MCF 10A (cell line): ENCODE data around the gene TNF. TPM values are rescaled to one million over a fixed set of nuclear protein-coding genes. Genes with fewer than 3 reads are reported as not detected.

Experiments
- BruUV-seq: library from RNA; stranded (reverse); fragments of 400-500 nt; replicated peaks from 2 replicates; lab custom pipeline; 2021; lab: Mats Ljungman, UMichigan
- CTCF ChIA-PET: fragments of 300-600 bp; sonication (Branson Sonifier 250); formaldehyde crosslinking; extraction: SDS; loops from one replicate; lab custom pipeline; 2021; ENCODE audit warnings: antibody characterized with exemption, inconsistent platforms; lab: Yijun Ruan, JAX
- POLR2A ChIA-PET: fragments of 300-600, 350-650 bp; sonication (Branson Sonifier 250); formaldehyde crosslinking; extraction: SDS; loops from one replicate; lab custom pipeline; 2020; ENCODE audit warnings: antibody characterized with exemption, inconsistent platforms; lab: Yijun Ruan, JAX
- DNase-seq: peaks from one replicate; pipeline ENCODE4 v3.0.0-alpha.2; 2018; ENCODE audit not compliant: unreplicated experiment
- H3K27ac Mint-ChIP-seq: one replicate; pipeline ENCODE4 v1.8.0; 2022; ENCODE audit warnings: mild to moderate bottlenecking, low read depth, mixed read lengths; ENCODE audit not compliant: unreplicated experiment
- H3K27me3 Mint-ChIP-seq: one replicate; pipeline ENCODE4 v1.8.0; 2022; ENCODE audit warnings: mixed read lengths; ENCODE audit not compliant: insufficient read depth, unreplicated experiment
- H3K36me3 Mint-ChIP-seq: one replicate; pipeline ENCODE4 v1.8.0; 2022; ENCODE audit warnings: mild to moderate bottlenecking, moderate library complexity, mixed read lengths; ENCODE audit not compliant: insufficient read depth, unreplicated experiment
- H3K4me1 Mint-ChIP-seq: one replicate; pipeline ENCODE4 v1.8.0; 2022; ENCODE audit warnings: mixed read lengths; ENCODE audit not compliant: insufficient read depth, unreplicated experiment
- H3K4me3 Mint-ChIP-seq: one replicate; pipeline ENCODE4 v1.8.0; 2022; ENCODE audit warnings: mild to moderate bottlenecking, moderate library complexity, mixed read lengths; ENCODE audit not compliant: unreplicated experiment
- H3K9me3 Mint-ChIP-seq: one replicate; pipeline ENCODE4 v1.8.0; 2022; ENCODE audit warnings: mixed read lengths; ENCODE audit not compliant: unreplicated experiment
- intact Hi-C: fragments of 100-400 bp; cut with micrococcal nuclease; formaldehyde crosslinking; loops from 2 replicates; pipeline ENCODE4 v1.14.1; 2022
- total RNA-seq: library from RNA; stranded (reverse); gene quantifications from 2 replicates; pipeline ENCODE4 v1.2.3, GENCODE V29; 2022
- TF ChIP-seq, protein P1 (sequence below): fragments of 200-600 bp; IDR thresholded peaks from one replicate; pipeline ENCODE4 v1.8.0; 2022; ENCODE audit warnings: antibody characterized with exemption, mild to moderate bottlenecking; ENCODE audit not compliant: unreplicated experiment

Gene TNF
- total RNA-seq, 1 experiment from 2014 or later = not detected

GRCh38 chr6:31541658-31542521 is 33.5 kb upstream of the TNF start, which contains the start of gene DDX39B:
Gene DDX39B (minus strand): TSS chr6:31542003. CDS start chr6:31540532, 1,471 bp downstream.
- BruUV-seq = no TSS peak
- H3K27ac Mint-ChIP-seq = peak within 1 kb of the TSS; percentile 96
- no peaks in the 10 kb centered on the region for H3K9me3 Mint-ChIP-seq
- POLR2A ChIA-PET = interaction anchor here (0.6 to 6.8 kb wide), 52 partner anchors 9 to 1730 kb away, joined by 3 to 173 read pairs (median 5); partner anchors contain the start of genes ABHD16A, APOM, BAG6 and C6orf47
- peak within 1 kb of the TSS; percentile 71 for H3K4me3 Mint-ChIP-seq
- no peaks in the 10 kb centered on the region for H3K27me3 Mint-ChIP-seq
- intact Hi-C loops = loop anchor here (1.0 to 10.0 kb wide), 5 partner anchors 44 to 233 kb away; partner anchors contain the start of genes MICB, PRRC2A and VWA7
- peaks cover 48% of the 10 kb centered on the region for H3K36me3 Mint-ChIP-seq
- TF ChIP-seq, protein P1, sequence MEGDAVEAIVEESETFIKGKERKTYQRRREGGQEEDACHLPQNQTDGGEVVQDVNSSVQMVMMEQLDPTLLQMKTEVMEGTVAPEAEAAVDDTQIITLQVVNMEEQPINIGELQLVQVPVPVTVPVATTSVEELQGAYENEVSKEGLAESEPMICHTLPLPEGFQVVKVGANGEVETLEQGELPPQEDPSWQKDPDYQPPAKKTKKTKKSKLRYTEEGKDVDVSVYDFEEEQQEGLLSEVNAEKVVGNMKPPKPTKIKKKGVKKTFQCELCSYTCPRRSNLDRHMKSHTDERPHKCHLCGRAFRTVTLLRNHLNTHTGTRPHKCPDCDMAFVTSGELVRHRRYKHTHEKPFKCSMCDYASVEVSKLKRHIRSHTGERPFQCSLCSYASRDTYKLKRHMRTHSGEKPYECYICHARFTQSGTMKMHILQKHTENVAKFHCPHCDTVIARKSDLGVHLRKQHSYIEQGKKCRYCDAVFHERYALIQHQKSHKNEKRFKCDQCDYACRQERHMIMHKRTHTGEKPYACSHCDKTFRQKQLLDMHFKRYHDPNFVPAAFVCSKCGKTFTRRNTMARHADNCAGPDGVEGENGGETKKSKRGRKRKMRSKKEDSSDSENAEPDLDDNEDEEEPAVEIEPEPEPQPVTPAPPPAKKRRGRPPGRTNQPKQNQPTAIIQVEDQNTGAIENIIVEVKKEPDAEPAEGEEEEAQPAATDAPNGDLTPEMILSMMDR = no peak
- peaks cover 40% of the 10 kb centered on the region for H3K4me1 Mint-ChIP-seq
- DNase-seq = peak; percentile 97
- CTCF ChIA-PET = interaction anchor here (0.6 to 7.6 kb wide), 10 partner anchors 11 to 721 kb away, joined by 3 to 160 read pairs (median 5); no protein-coding TSS in a partner anchor

GRCh38 chr6:31543639-31544038 is 31.7 kb upstream of the TNF start:
- H3K9me3 Mint-ChIP-seq = no peaks in the 10 kb centered on the region
- no TSS peak for BruUV-seq
- peaks cover 30% of the 10 kb centered on the region for H3K36me3 Mint-ChIP-seq
- no peaks in the 10 kb centered on the region for H3K27me3 Mint-ChIP-seq
- peaks cover 36% of the 10 kb centered on the region for H3K4me1 Mint-ChIP-seq
- H3K4me3 Mint-ChIP-seq = no peak overlapping the region
- no peak overlapping the region for H3K27ac Mint-ChIP-seq
- ChIA-PET POLR2A (interaction anchor here (1.2 to 6.8 kb wide), 8 partner anchors 12 to 117 kb away, joined by 3 to 173 read pairs (median 20); partner anchors contain the start of genes APOM, BAG6, C6orf47 and MICB), CTCF (interaction anchor here (0.6 to 7.6 kb wide), 5 partner anchors 46 to 119 kb away, joined by 3 to 160 read pairs (median 5); no protein-coding TSS in a partner anchor)
- TF ChIP-seq, protein P1 = no peak
- DNase-seq = no peak
- intact Hi-C loops = loop anchor here (2.0 to 10.0 kb wide), 2 partner anchors 145 to 231 kb away; partner anchors contain the start of gene VWA7

DNA sequence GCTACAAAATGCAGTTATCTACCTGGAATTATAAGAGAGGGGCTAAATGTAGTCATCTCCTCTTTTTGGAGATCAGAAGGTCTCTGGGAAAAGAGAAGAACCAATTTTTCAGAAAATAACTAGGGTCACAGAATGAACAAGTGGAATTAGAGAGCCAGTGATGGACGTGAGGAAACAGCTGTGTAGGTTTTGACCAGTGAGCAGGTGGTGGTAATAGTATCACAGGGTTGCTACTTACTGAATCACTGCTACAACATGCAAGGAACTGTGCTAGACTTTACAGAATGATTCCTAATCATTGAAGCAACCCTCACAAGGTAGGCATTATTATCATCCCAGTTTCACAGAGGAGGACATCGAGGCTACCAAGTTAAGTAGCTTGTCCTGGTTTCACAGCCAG is 30.7 kb upstream of the TNF start:
- ChIA-PET CTCF (interaction anchor here (0.6 to 7.6 kb wide), 5 partner anchors 48 to 406 kb away, joined by 3 to 160 read pairs (median 3); partner anchors contain the start of gene MICB), POLR2A (interaction anchor here (0.7 to 3.1 kb wide), 4 partner anchors 40 to 117 kb away, joined by 3 to 12 read pairs (median 3); partner anchors contain the start of gene C6orf47)
- Mint-ChIP-seq H3K4me3 (no peak overlapping the region), H3K36me3 (peaks cover 28% of the 10 kb centered on the region), H3K4me1 (peaks cover 25% of the 10 kb centered on the region), H3K27ac (no peak overlapping the region), H3K27me3 (no peaks in the 10 kb centered on the region), H3K9me3 (no peaks in the 10 kb centered on the region)
- TF ChIP-seq, protein P1 = no peak
- intact Hi-C loops = loop anchor here (5.0 to 10.0 kb wide), 2 partner anchors 38 to 230 kb away; partner anchors contain the start of genes LTB and VWA7
- DNase-seq = no peak
- BruUV-seq = no TSS peak
